Neutrophil (primary cell): ENCODE data around the gene ADAMTS2.

Source experiments
- H3K27ac ChIP-seq: fragments of 200-600 bp; sonication (generic); 2 replicates; pipeline ENCODE4 v1.5.1; 2016; ENCODE audit warnings: mild to moderate bottlenecking, moderate library complexity
- H3K27me3 ChIP-seq: fragments of 200-600 bp; sonication (generic); 2 replicates; pipeline ENCODE4 v1.6.0; 2016; ENCODE audit warnings: mild to moderate bottlenecking
- H3K36me3 ChIP-seq: fragments of 200-600 bp; sonication (generic); 2 replicates; pipeline ENCODE4 v1.5.1; 2017
- H3K4me1 ChIP-seq, 2 experiments: fragments of 200-600 bp in 1 of 2; sonication (generic) in 1 of 2; 1 replicate in 1 of 2; 2 replicates in 1 of 2; pipeline versions ENCODE4 v1.5.1 to v1.6.1; 2013 to 2016; ENCODE audit warnings: low read depth in 1 of 2, low read length in 1 of 2, mild to moderate bottlenecking in 1 of 2, moderate library complexity in 1 of 2; ENCODE audit not compliant: control insufficient read depth in 1 of 2, insufficient read depth in 1 of 2
- H3K4me3 ChIP-seq, 2 experiments: fragments of 200-600 bp in 1 of 2; sonication (generic) in 1 of 2; 1 replicate in 1 of 2; 2 replicates in 1 of 2; pipeline ENCODE4 v1.5.1; 2013 to 2016; ENCODE audit warnings: low read depth in 1 of 2, low read length in 1 of 2, mild to moderate bottlenecking in 1 of 2, moderate library complexity in 1 of 2
- H3K9me3 ChIP-seq: fragments of 200-600 bp; sonication (generic); 2 replicates; pipeline ENCODE4 v1.5.1; 2016
- CTCF ChIP-seq: fragments of 200-600 bp; sonication (generic); IDR thresholded peaks from 2 replicates; pipeline ENCODE4 v1.5.1; 2016; ENCODE audit warnings: antibody characterized with exemption

ADAMTS2 gene

GRCh38 chr5:179297486-179298180 is 47.6 kb downstream of the ADAMTS2 start:
- Histone ChIP-seq H3K36me3 (no peaks in the 10 kb centered on the region), H3K4me3 (no peak overlapping the region), H3K9me3 (no peaks in the 10 kb centered on the region), H3K4me1 (no peaks in the 10 kb centered on the region), H3K27me3 (no peaks in the 10 kb centered on the region), H3K27ac (no peak overlapping the region)
- TF ChIP-seq CTCF = no peak

DNA sequence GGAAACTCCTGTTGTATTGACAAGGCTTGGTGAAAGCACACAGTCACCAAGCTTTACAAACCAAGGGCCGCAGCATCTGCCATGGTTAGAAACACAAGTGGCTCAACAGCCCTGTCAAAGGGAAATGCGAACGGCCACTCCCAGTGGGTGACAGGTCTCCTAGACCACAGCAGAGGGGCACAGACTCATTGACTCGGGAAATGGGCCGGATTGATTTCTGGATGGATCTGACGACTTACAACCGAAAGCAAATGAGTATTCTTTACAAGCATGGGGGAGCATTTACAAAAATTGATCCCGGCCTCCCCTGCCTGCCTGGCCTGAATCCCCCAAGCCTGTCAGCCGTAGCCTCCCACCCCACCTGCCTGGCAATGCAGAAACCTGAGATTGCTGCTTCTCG is 48.2 kb downstream of the ADAMTS2 start:
- H3K4me3 ChIP-seq = no peak overlapping the region
- no peaks in the 10 kb centered on the region for H3K9me3 ChIP-seq
- H3K27ac ChIP-seq = no peak overlapping the region
- no peaks in the 10 kb centered on the region for H3K4me1 ChIP-seq
- H3K27me3 ChIP-seq = no peaks in the 10 kb centered on the region
- no peak for TF ChIP-seq CTCF
- no peaks in the 10 kb centered on the region for H3K36me3 ChIP-seq

DNA sequence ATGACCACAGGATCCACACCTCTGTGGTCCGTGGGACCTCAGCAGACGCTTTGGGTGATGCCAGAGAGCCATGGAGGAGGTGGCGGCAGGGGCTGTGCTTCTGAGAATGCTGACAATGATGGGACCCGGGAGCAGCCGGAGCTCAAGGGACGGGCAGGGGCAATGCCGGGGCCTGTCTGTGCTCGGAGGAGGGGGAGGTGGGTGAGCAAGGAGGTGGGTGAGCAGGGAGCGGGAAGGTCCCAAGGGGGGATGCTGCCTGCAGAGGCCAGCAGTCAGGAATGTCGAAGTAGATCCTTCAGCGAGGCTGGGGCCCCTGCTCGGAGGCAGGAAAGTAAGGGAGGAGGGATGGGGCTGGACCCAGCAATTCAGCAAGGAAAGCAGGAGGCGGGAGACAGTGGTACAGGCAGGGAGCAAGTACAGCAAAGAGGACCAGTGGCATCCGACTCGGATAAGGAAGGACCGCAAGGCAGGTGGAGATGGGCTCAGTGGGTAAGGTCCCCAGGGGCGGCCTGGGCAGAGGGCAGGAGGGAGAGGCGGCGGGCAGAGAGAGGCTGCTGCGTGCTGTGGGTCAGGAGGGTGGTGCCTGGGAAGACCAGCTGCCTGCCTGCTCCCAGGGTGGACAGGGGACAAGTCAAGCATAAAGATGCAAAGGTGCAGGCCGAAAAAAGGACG is 49.0 kb downstream of the ADAMTS2 start:
- Histone ChIP-seq H3K4me3 (no peak overlapping the region), H3K36me3 (no peaks in the 10 kb centered on the region), H3K4me1 (no peaks in the 10 kb centered on the region), H3K27ac (no peak overlapping the region), H3K27me3 (no peaks in the 10 kb centered on the region), H3K9me3 (no peaks in the 10 kb centered on the region)
- no peak for TF ChIP-seq CTCF

DNA sequence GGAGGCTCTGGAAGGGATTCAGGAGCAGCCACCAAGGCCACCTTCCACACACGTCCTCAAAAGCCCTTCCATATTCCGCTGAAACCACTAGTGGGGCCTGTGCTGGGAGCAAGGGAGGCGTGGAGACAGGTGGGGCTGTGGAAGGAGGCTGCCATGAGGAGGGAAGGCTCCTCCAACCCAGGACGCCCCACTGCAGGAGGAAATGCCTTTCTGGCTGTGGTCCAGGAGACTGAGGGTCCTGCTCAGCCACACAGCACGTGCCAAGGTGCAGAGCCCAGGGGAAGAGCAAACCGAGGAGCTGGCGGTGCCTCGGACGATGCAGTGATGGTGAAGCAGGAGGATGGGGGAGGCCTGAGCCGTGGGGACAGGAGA is 49.5 kb downstream of the ADAMTS2 start:
- no peaks in the 10 kb centered on the region for H3K36me3 ChIP-seq
- no peak for TF ChIP-seq CTCF
- H3K9me3 ChIP-seq = no peaks in the 10 kb centered on the region
- H3K27me3 ChIP-seq = no peaks in the 10 kb centered on the region
- H3K27ac ChIP-seq = no peak overlapping the region
- no peaks in the 10 kb centered on the region for H3K4me1 ChIP-seq
- no peak overlapping the region for H3K4me3 ChIP-seq

DNA sequence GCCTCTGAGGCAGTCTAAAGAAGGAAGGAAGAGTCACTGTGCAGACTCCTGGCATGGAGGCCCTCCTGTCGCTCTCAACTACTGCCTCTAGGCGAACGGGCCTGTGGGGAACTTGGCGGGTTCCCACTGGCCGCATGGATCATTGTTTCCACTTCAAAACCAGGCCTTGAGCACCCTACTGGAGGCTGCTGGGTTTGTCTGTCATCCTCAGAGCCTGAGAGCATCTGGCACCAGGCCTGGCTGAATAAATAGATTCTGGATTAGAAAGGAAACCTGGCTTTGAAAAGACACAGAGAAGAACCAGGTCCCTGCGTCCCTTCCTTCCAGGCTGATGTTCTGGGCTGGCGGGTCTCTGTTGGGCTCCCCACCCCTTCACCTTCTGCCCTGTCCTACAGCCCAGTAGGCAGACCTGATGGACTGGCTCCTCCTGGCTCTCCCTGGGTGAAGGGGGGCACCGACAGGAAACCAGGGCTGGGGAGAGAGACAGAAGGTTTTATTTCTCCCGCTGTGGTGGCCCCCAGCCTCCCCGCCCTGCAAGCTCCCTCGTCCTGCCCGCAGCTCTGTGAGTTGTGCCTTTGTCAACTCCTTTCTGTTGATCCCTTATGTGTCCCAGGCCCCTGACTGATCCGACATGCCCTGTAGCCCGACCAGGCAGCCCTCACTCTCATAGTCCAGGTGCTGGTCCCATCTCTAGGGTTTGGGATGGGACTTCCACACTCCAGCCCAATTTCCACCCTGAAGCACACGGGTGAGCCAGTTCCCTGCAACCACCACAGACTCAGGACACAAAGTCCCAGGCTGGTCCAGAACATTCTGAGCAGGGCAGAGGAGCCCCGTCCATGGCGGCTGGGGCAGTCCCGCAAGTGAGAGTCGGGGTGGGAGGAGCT is 50.1 kb downstream of the ADAMTS2 start:
- Histone ChIP-seq H3K9me3 (no peaks in the 10 kb centered on the region), H3K36me3 (no peaks in the 10 kb centered on the region), H3K4me1 (no peaks in the 10 kb centered on the region), H3K27ac (no peak overlapping the region), H3K27me3 (no peaks in the 10 kb centered on the region), H3K4me3 (no peak overlapping the region)
- TF ChIP-seq CTCF = no peak
